MCF 10A (cell line): Measurements from ENCODE around the gene ERGIC3. TPM values are rescaled to one million over a fixed set of nuclear protein-coding genes. Genes with fewer than 3 reads are reported as not detected.

Experiments
- BruUV-seq: library from RNA; stranded (reverse); fragments of 400-500 nt; replicated peaks from 2 replicates; lab custom pipeline; 2021; lab: Mats Ljungman, UMichigan
- CTCF ChIA-PET: fragments of 300-600 bp; sonication (Branson Sonifier 250); formaldehyde crosslinking; extraction: SDS; loops from one replicate; lab custom pipeline; 2021; ENCODE audit warnings: antibody characterized with exemption, inconsistent platforms; lab: Yijun Ruan, JAX
- POLR2A ChIA-PET: fragments of 300-600, 350-650 bp; sonication (Branson Sonifier 250); formaldehyde crosslinking; extraction: SDS; loops from one replicate; lab custom pipeline; 2020; ENCODE audit warnings: antibody characterized with exemption, inconsistent platforms; lab: Yijun Ruan, JAX
- DNase-seq: peaks from one replicate; pipeline ENCODE4 v3.0.0-alpha.2; 2018; ENCODE audit not compliant: unreplicated experiment
- H3K27ac Mint-ChIP-seq: one replicate; pipeline ENCODE4 v1.8.0; 2022; ENCODE audit warnings: mild to moderate bottlenecking, low read depth, mixed read lengths; ENCODE audit not compliant: unreplicated experiment
- H3K27me3 Mint-ChIP-seq: one replicate; pipeline ENCODE4 v1.8.0; 2022; ENCODE audit warnings: mixed read lengths; ENCODE audit not compliant: insufficient read depth, unreplicated experiment
- H3K36me3 Mint-ChIP-seq: one replicate; pipeline ENCODE4 v1.8.0; 2022; ENCODE audit warnings: mild to moderate bottlenecking, moderate library complexity, mixed read lengths; ENCODE audit not compliant: insufficient read depth, unreplicated experiment
- H3K4me1 Mint-ChIP-seq: one replicate; pipeline ENCODE4 v1.8.0; 2022; ENCODE audit warnings: mixed read lengths; ENCODE audit not compliant: insufficient read depth, unreplicated experiment
- H3K4me3 Mint-ChIP-seq: one replicate; pipeline ENCODE4 v1.8.0; 2022; ENCODE audit warnings: mild to moderate bottlenecking, moderate library complexity, mixed read lengths; ENCODE audit not compliant: unreplicated experiment
- H3K9me3 Mint-ChIP-seq: one replicate; pipeline ENCODE4 v1.8.0; 2022; ENCODE audit warnings: mixed read lengths; ENCODE audit not compliant: unreplicated experiment
- CTCF ChIP-seq: fragments of 200-600 bp; IDR thresholded peaks from one replicate; pipeline ENCODE4 v1.8.0; 2022; ENCODE audit warnings: antibody characterized with exemption, mild to moderate bottlenecking; ENCODE audit not compliant: unreplicated experiment
- intact Hi-C: fragments of 100-400 bp; cut with micrococcal nuclease; formaldehyde crosslinking; loops from 2 replicates; pipeline ENCODE4 v1.14.1; 2022
- total RNA-seq: library from RNA; stranded (reverse); gene quantifications from 2 replicates; pipeline ENCODE4 v1.2.3, GENCODE V29; 2022

ERGIC3 gene
- total RNA-seq, 1 experiment from 2014 or later: 222 TPM

- Mint-ChIP-seq H3K27me3 (no peaks in the 10 kb centered on the region), H3K36me3 (no peaks in the 10 kb centered on the region), H3K4me3 (no peak overlapping the region), H3K27ac (no peak overlapping the region), H3K9me3 (no peaks in the 10 kb centered on the region), H3K4me1 (peaks cover 8% of the 10 kb centered on the region)
- no TSS peak for BruUV-seq
- no peak for DNase-seq
- CTCF ChIA-PET: no interaction called here
- POLR2A ChIA-PET: interaction anchor here (0.7 kb wide), 1 partner anchor 93 kb away, joined by 3 read pairs; no protein-coding TSS in a partner anchor
- no peak for TF ChIP-seq CTCF
- intact Hi-C loops: no loop called here
Measured at GRCh38 chr20:35592339-35592974, 50.6 kb downstream of the ERGIC3 start.

- no peak for DNase-seq
Measured at GRCh38 chr20:35595456-35595855, 53.6 kb downstream of the ERGIC3 start.

DNA sequence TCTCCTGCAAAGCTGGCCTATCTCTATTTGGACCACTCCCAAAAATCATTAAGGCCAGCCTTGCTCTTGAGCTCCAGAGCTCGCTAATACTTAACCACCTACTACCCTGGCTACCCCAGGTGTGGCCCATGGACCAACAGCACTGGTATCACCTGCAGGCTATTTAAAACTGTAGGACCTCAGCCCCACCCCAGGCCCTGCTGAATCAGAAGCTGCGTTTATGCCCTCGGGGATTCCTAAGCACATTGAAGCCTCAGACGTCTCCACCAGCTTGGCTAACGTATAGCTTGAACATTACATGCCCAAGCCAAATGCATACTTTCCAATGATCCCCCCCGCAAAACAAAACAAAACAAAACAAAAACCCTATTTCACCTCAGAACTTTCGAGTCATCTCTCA is 54.0 kb downstream of the ERGIC3 start:
- Mint-ChIP-seq H3K9me3 (no peaks in the 10 kb centered on the region), H3K27ac (no peak overlapping the region), H3K36me3 (peaks cover 6% of the 10 kb centered on the region), H3K4me3 (no peak overlapping the region), H3K4me1 (peaks cover 8% of the 10 kb centered on the region), H3K27me3 (peaks cover 16% of the 10 kb centered on the region)
- DNase-seq: no peak
- no peak for TF ChIP-seq CTCF
- ChIA-PET POLR2A (interaction anchor here (0.7 to 1.0 kb wide), 2 partner anchors 9 to 446 kb away, joined by 3 to 4 read pairs; no protein-coding TSS in a partner anchor), CTCF (interaction anchor here (0.7 to 1.5 kb wide), 3 partner anchors 10 to 85 kb away, joined by 3 to 4 read pairs (median 3); no protein-coding TSS in a partner anchor)
- no TSS peak for BruUV-seq
- intact Hi-C loops: no loop called here

More at GRCh38 chr20:35595456-35595855, 53.6 kb downstream of the ERGIC3 start:
- POLR2A ChIA-PET: interaction anchor here (0.7 to 1.0 kb wide), 2 partner anchors 39 to 447 kb away, joined by 3 read pairs; no protein-coding TSS in a partner anchor
- H3K36me3 Mint-ChIP-seq: peaks cover 6% of the 10 kb centered on the region
- peaks cover 11% of the 10 kb centered on the region for H3K27me3 Mint-ChIP-seq
- no TSS peak for BruUV-seq
- no peak overlapping the region for H3K4me3 Mint-ChIP-seq
- no peak overlapping the region for H3K27ac Mint-ChIP-seq
- no peaks in the 10 kb centered on the region for H3K9me3 Mint-ChIP-seq
- TF ChIP-seq CTCF: no peak
- peaks cover 8% of the 10 kb centered on the region for H3K4me1 Mint-ChIP-seq
- CTCF ChIA-PET: interaction anchor here (0.7 to 1.5 kb wide), 2 partner anchors 10 to 24 kb away, joined by 3 to 4 read pairs; no protein-coding TSS in a partner anchor
- intact Hi-C loops: no loop called here

DNA sequence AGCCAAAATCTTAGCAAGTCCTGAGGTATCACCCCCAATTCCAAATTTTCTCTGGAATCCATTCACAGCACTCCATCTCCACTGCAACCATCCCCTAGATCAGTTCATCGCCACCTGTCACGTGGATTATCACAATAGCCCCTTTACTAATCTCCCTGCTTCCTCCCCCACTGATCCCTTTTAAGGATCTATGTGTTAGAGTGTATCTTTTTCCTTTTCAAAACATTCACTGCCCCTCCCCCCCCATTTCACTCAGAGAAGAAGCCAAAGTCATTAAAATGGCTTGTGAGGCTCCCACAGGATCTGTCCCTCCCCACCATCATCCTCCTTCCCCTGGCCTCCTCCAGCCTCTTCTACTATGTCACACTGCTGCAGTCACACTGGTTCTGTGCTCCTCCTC is 55.3 kb downstream of the ERGIC3 start:
- ChIA-PET CTCF (interaction anchor here (0.6 kb wide), 1 partner anchor 23 kb away, joined by 4 read pairs; no protein-coding TSS in a partner anchor), POLR2A (interaction anchor here (0.7 to 0.8 kb wide), 3 partner anchors 55 to 275 kb away, joined by 3 to 4 read pairs (median 3); partner anchors contain the start of gene ERGIC3)
- no peak for TF ChIP-seq CTCF
- H3K27me3 Mint-ChIP-seq: peaks cover 19% of the 10 kb centered on the region
- no TSS peak for BruUV-seq
- DNase-seq: no peak
- intact Hi-C loops: no loop called here
- H3K9me3 Mint-ChIP-seq: no peaks in the 10 kb centered on the region
- H3K36me3 Mint-ChIP-seq: peaks cover 6% of the 10 kb centered on the region
- peaks cover 7% of the 10 kb centered on the region for H3K4me1 Mint-ChIP-seq
- H3K4me3 Mint-ChIP-seq: no peak overlapping the region
- no peak overlapping the region for H3K27ac Mint-ChIP-seq
